ENCODE measurements around the gene TOP3B. TPM values are rescaled to one million over a fixed set of nuclear protein-coding genes. Genes with fewer than 3 reads are reported as not detected.

TOP3B gene
- total and polyA plus RNA-seq, 5 donors from 2014 or later, result 13.1 to 56.7 (median 15.3) TPM

- Histone ChIP-seq H3K27me3 (ENCODE audit: control insufficient read depth, insufficient read depth, low read length) (no peaks in the 10 kb centered on the region), H3K4me3 (ENCODE audit: low read depth, low read length) (no peak overlapping the region), H3K9me3 (ENCODE audit: control insufficient read depth in 2 of 2, low read length in 2 of 2) (no peaks in the 10 kb centered on the region), H3K36me3 (ENCODE audit: control insufficient read depth, insufficient read depth, low read length) (no peaks in the 10 kb centered on the region), H3K27ac (ENCODE audit: insufficient read depth, low read length, poor library complexity, severe bottlenecking) (no peak overlapping the region), H3K4me1 (ENCODE audit: control insufficient read depth, insufficient read depth, low read length, poor library complexity, severe bottlenecking) (peaks cover 14% of the 10 kb centered on the region)
- H3K4me1 Mint-ChIP-seq, result peaks cover 0 to 35% (median 15%) of the 10 kb centered on the region in 4 donors
- H3K27me3 Mint-ChIP-seq, result no peaks in the 10 kb centered on the region
- H3K27ac Mint-ChIP-seq, result peak overlapping the region; percentile 48 to 78 (median 56)
- no peaks in the 10 kb centered on the region for H3K9me3 Mint-ChIP-seq
- H3K4me3 Mint-ChIP-seq, result peak overlapping the region; percentile 84 to 90 (median 88)
- DNase-seq (peak in 1 of 3 donors; percentile 34), ATAC-seq (ENCODE audit: low read depth in 2 of 2) (no peak)
- H3K36me3 Mint-ChIP-seq, result no peaks in the 10 kb centered on the region
Measured at GRCh38 chr22:21951931-21952465, 30.6 kb downstream of the TOP3B start.

- Mint-ChIP-seq H3K9me3 (no peaks in the 10 kb centered on the region), H3K36me3 (no peaks in the 10 kb centered on the region), H3K27ac (peak overlapping the region in 1 of 3 donors; percentile 78), H3K4me1 (peaks cover 0 to 36% (median 21%) of the 10 kb centered on the region in 4 donors), H3K27me3 (no peaks in the 10 kb centered on the region), H3K4me3 (peak overlapping the region; percentile 66 to 84 (median 78))
- H3K4me3 ChIP-seq (ENCODE audit: low read depth, low read length), result no peak overlapping the region
- H3K27ac ChIP-seq (ENCODE audit: insufficient read depth, low read length, poor library complexity, severe bottlenecking), result no peak overlapping the region
- ATAC-seq (ENCODE audit: low read depth in 2 of 2), result no peak
- no peaks in the 10 kb centered on the region for H3K27me3 ChIP-seq (ENCODE audit: control insufficient read depth, insufficient read depth, low read length)
- H3K9me3 ChIP-seq (ENCODE audit: control insufficient read depth in 2 of 2, low read length in 2 of 2), result no peaks in the 10 kb centered on the region
- no peaks in the 10 kb centered on the region for H3K36me3 ChIP-seq (ENCODE audit: control insufficient read depth, insufficient read depth, low read length)
- H3K4me1 ChIP-seq (ENCODE audit: control insufficient read depth, insufficient read depth, low read length, poor library complexity, severe bottlenecking), result peaks cover 14% of the 10 kb centered on the region
- DNase-seq, result no peak
Measured at GRCh38 chr22:21951062-21951461, 31.5 kb downstream of the TOP3B start.

GRCh38 chr22:21949948-21950347 is 32.6 kb downstream of the TOP3B start:
- DNase-seq (no peak), ATAC-seq (ENCODE audit: low read depth in 2 of 2) (no peak)
- Histone ChIP-seq H3K27me3 (ENCODE audit: control insufficient read depth, insufficient read depth, low read length) (no peaks in the 10 kb centered on the region), H3K27ac (ENCODE audit: insufficient read depth, low read length, poor library complexity, severe bottlenecking) (no peak overlapping the region), H3K36me3 (ENCODE audit: control insufficient read depth, insufficient read depth, low read length) (no peaks in the 10 kb centered on the region), H3K4me1 (ENCODE audit: control insufficient read depth, insufficient read depth, low read length, poor library complexity, severe bottlenecking) (peaks cover 14% of the 10 kb centered on the region), H3K4me3 (ENCODE audit: low read depth, low read length) (no peak overlapping the region), H3K9me3 (ENCODE audit: control insufficient read depth in 2 of 2, low read length in 2 of 2) (no peaks in the 10 kb centered on the region)
- Mint-ChIP-seq H3K9me3 (no peaks in the 10 kb centered on the region), H3K36me3 (peaks cover 5% of the 10 kb centered on the region), H3K27me3 (no peaks in the 10 kb centered on the region), H3K4me1 (peaks cover 0 to 39% (median 21%) of the 10 kb centered on the region in 4 donors), H3K4me3 (no peak overlapping the region), H3K27ac (peak overlapping the region in 1 of 3 donors; percentile 39)

GRCh38 chr22:21949569-21949918 is 33.0 kb downstream of the TOP3B start:
- Histone ChIP-seq H3K4me1 (ENCODE audit: control insufficient read depth, insufficient read depth, low read length, poor library complexity, severe bottlenecking) (peaks cover 14% of the 10 kb centered on the region), H3K27ac (ENCODE audit: insufficient read depth, low read length, poor library complexity, severe bottlenecking) (no peak overlapping the region), H3K4me3 (ENCODE audit: low read depth, low read length) (no peak overlapping the region), H3K9me3 (ENCODE audit: control insufficient read depth in 2 of 2, low read length in 2 of 2) (no peaks in the 10 kb centered on the region), H3K27me3 (ENCODE audit: control insufficient read depth, insufficient read depth, low read length) (no peaks in the 10 kb centered on the region), H3K36me3 (ENCODE audit: control insufficient read depth, insufficient read depth, low read length) (no peaks in the 10 kb centered on the region)
- ATAC-seq (ENCODE audit: low read depth in 2 of 2) (no peak), DNase-seq (no peak)
- no peak overlapping the region for H3K27ac Mint-ChIP-seq
- peak overlapping the region in 1 of 4 donors; percentile 9 for H3K4me3 Mint-ChIP-seq
- peaks cover 8% of the 10 kb centered on the region for H3K36me3 Mint-ChIP-seq
- H3K27me3 Mint-ChIP-seq, result no peaks in the 10 kb centered on the region
- no peaks in the 10 kb centered on the region for H3K9me3 Mint-ChIP-seq
- peaks cover 0 to 39% (median 21%) of the 10 kb centered on the region in 4 donors for H3K4me1 Mint-ChIP-seq

DNA sequence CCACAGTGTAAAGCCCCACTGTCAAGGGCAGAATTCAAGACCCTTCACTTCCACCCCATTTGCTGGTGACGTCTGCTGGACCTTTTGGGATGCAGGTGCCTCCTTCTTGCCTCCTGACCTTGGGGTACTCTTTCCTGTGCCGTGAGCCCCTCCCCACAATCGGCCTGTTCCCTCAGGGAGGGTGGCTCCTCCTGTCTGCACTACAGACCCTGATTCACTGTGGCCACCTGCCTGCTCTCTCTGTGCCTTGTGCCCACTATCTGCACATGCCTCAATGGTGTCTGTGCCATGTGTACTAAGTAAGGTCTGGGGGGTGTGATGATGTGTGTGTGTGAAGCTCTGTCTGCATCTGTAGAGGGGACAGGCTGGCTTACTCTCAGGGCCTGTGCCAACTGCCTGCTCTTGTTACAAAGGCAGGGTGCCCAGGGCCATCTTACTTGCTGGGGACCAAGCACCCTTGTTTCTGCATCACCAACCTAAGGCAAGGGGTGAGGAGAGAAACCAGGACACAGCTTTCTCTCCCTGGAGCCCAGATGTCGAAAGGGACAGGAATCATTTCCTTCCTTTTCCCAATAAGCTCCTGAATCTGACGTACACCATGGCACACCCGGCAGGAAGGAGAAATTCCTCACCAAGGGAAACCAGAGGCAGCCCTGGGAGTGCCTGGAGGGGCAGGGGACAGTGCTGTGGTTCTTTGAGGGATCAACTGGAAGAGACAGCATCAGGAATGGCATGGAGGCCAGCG is 33.6 kb downstream of the TOP3B start:
- H3K27ac ChIP-seq (ENCODE audit: insufficient read depth, low read length, poor library complexity, severe bottlenecking), result no peak overlapping the region
- peaks cover 14% of the 10 kb centered on the region for H3K4me1 ChIP-seq (ENCODE audit: control insufficient read depth, insufficient read depth, low read length, poor library complexity, severe bottlenecking)
- peak overlapping the region in 1 of 4 donors; percentile 9 for H3K4me3 Mint-ChIP-seq
- no peaks in the 10 kb centered on the region for H3K9me3 ChIP-seq (ENCODE audit: control insufficient read depth in 2 of 2, low read length in 2 of 2)
- H3K9me3 Mint-ChIP-seq, result no peaks in the 10 kb centered on the region
- H3K36me3 ChIP-seq (ENCODE audit: control insufficient read depth, insufficient read depth, low read length), result no peaks in the 10 kb centered on the region
- H3K27me3 Mint-ChIP-seq, result no peaks in the 10 kb centered on the region
- peaks cover 0 to 39% (median 21%) of the 10 kb centered on the region in 4 donors for H3K4me1 Mint-ChIP-seq
- ATAC-seq (ENCODE audit: low read depth in 2 of 2), result no peak
- no peak overlapping the region for H3K4me3 ChIP-seq (ENCODE audit: low read depth, low read length)
- no peak for DNase-seq
- no peak overlapping the region for H3K27ac Mint-ChIP-seq
- peaks cover 11% of the 10 kb centered on the region for H3K36me3 Mint-ChIP-seq
- no peaks in the 10 kb centered on the region for H3K27me3 ChIP-seq (ENCODE audit: control insufficient read depth, insufficient read depth, low read length)

DNA sequence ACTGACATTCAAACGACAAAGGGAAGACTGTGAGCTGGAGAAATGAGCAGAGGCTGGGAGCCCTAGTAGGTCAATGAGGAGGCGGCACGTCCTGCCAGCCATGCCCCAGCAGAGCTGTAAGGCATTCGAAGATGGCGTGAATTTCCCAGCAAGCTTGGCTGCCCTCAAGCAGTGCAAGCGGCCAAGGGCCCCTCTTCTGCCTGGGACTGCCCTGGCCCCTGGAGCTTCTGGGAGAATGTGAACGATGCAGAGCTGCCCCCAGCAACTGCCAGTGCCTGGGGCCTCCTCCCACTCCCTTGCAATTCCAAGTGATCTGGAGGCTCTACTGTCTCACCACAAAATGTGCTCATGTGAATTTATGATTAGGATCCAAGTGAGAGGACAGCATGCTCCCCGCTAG is 34.2 kb downstream of the TOP3B start:
- no peaks in the 10 kb centered on the region for H3K9me3 ChIP-seq (ENCODE audit: control insufficient read depth in 2 of 2, low read length in 2 of 2)
- no peaks in the 10 kb centered on the region for H3K36me3 ChIP-seq (ENCODE audit: control insufficient read depth, insufficient read depth, low read length)
- peaks cover 14% of the 10 kb centered on the region for H3K4me1 ChIP-seq (ENCODE audit: control insufficient read depth, insufficient read depth, low read length, poor library complexity, severe bottlenecking)
- H3K4me3 ChIP-seq (ENCODE audit: low read depth, low read length), result no peak overlapping the region
- Mint-ChIP-seq H3K27me3 (no peaks in the 10 kb centered on the region), H3K9me3 (no peaks in the 10 kb centered on the region), H3K4me1 (peaks cover 0 to 39% (median 21%) of the 10 kb centered on the region in 4 donors), H3K36me3 (peaks cover 13% of the 10 kb centered on the region), H3K4me3 (no peak overlapping the region), H3K27ac (peak overlapping the region in 1 of 3 donors; percentile 33)
- ATAC-seq (ENCODE audit: low read depth in 2 of 2) (no peak), DNase-seq (no peak)
- no peak overlapping the region for H3K27ac ChIP-seq (ENCODE audit: insufficient read depth, low read length, poor library complexity, severe bottlenecking)
- H3K27me3 ChIP-seq (ENCODE audit: control insufficient read depth, insufficient read depth, low read length), result no peaks in the 10 kb centered on the region

DNA sequence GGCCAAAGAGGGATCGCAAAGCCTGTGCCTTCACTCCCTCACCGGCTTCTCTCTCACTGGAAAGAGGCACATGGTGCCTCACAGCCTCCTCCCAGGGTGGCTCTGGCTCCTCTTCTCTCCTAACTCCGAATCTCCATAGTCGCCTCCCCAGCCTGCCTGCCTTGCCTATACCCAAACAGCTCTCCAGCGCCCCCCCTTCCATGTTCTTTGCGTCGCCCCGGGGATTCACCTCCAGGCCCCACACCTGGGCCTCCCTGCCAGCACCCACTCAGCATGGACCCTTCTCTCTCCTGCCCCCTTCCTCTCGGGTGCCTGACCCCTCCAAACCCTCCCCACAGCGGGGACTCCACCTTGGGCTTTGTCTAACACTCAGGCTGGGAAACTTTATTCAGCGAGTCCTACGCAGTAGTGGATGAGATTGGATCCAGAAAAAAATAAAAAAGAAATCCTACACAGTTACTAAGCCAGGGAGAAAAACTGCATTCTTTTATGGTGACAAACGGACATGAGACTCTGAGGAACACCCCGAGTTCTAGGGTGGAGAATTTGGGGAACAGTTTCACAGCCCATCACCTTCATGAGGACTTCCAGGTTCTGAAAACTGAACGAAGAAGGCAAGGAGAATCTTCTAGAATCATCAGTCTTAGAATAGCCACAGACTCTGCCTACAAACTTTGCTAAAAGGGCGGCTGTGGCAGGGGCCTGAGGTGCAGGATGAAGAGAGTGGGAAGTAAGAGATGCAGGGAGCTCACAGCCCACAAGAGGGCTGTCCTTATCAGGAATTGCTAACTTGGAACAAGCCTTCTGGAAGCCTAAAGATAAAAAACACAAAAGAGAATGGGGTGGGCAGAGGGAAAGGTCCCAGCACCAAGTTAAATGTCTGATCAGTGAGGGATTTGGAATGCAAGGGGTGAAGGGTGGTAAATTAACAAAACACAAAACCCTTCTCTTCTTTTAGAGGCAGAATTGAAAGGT is 35.3 kb downstream of the TOP3B start:
- ATAC-seq (ENCODE audit: low read depth in 2 of 2), result no peak
- Mint-ChIP-seq H3K27ac (peak overlapping the region in 1 of 3 donors; percentile 33), H3K4me3 (peak overlapping the region in 1 of 4 donors; percentile 35)

More for the DNA sequence above, 35.3 kb downstream of the TOP3B start:
- no peak overlapping the region for H3K4me3 ChIP-seq (ENCODE audit: low read depth, low read length)
- DNase-seq, result no peak
- Mint-ChIP-seq H3K4me1 (peaks cover 0 to 41% (median 21%) of the 10 kb centered on the region in 4 donors), H3K36me3 (peaks cover 13% of the 10 kb centered on the region), H3K27me3 (no peaks in the 10 kb centered on the region), H3K9me3 (no peaks in the 10 kb centered on the region)
- no peaks in the 10 kb centered on the region for H3K27me3 ChIP-seq (ENCODE audit: control insufficient read depth, insufficient read depth, low read length)
- no peaks in the 10 kb centered on the region for H3K9me3 ChIP-seq (ENCODE audit: control insufficient read depth in 2 of 2, low read length in 2 of 2)
- H3K36me3 ChIP-seq (ENCODE audit: control insufficient read depth, insufficient read depth, low read length), result no peaks in the 10 kb centered on the region
- H3K27ac ChIP-seq (ENCODE audit: insufficient read depth, low read length, poor library complexity, severe bottlenecking), result no peak overlapping the region
- peaks cover 9% of the 10 kb centered on the region for H3K4me1 ChIP-seq (ENCODE audit: control insufficient read depth, insufficient read depth, low read length, poor library complexity, severe bottlenecking)
